DND-41 (cell line): ENCODE results near the gene RPL7A.

ENCODE experiments used
- EZH2 ChIP-seq: IDR thresholded peaks from 3 replicates; pipeline ENCODE4 v1.6.1; 2012; ENCODE audit warnings: borderline replicate concordance, low read depth, mild to moderate bottlenecking, moderate library complexity, low read length, inconsistent platforms; ENCODE audit not compliant: severe bottlenecking
- TF ChIP-seq, protein P1 (sequence below): IDR thresholded peaks from 2 replicates; pipeline ENCODE4 v1.5.1; 2012; ENCODE audit warnings: borderline replicate concordance, low read length, moderate library complexity, mild to moderate bottlenecking; ENCODE audit not compliant: poor library complexity, severe bottlenecking; ENCODE audit errors: extremely low read depth

DNA sequence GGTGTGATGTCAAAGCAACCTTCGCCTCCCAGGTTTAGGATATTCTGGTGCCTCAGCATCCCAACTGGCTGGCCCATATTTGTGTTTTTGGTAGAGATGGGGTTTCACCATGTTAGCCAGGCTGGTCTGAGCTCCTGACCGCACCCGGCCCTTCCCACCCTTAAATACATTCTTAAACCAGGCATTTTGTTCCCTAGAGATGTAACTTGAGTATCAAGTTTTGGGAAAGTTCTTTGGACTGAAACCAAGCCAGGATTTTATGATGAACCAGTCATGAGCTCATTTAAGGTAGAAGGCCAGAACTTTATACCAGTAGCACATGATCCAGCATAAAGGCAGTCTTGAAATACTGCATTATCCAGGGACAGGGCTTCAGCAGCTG lies 3.5 kb downstream of the RPL7A start:
- TF ChIP-seq, protein P1, sequence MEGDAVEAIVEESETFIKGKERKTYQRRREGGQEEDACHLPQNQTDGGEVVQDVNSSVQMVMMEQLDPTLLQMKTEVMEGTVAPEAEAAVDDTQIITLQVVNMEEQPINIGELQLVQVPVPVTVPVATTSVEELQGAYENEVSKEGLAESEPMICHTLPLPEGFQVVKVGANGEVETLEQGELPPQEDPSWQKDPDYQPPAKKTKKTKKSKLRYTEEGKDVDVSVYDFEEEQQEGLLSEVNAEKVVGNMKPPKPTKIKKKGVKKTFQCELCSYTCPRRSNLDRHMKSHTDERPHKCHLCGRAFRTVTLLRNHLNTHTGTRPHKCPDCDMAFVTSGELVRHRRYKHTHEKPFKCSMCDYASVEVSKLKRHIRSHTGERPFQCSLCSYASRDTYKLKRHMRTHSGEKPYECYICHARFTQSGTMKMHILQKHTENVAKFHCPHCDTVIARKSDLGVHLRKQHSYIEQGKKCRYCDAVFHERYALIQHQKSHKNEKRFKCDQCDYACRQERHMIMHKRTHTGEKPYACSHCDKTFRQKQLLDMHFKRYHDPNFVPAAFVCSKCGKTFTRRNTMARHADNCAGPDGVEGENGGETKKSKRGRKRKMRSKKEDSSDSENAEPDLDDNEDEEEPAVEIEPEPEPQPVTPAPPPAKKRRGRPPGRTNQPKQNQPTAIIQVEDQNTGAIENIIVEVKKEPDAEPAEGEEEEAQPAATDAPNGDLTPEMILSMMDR = no peak
- TF ChIP-seq EZH2 = no peak
